Measurements from ENCODE around the gene EPPIN.
A peak's percentile ranks its signal among the peaks of the same experiment; 100 is the strongest.
"Not testable (repeated sequence)": the region's sequence is repeated elsewhere in the genome, so short reads cannot be mapped to it uniquely, and the experiment has no call there.

Gene EPPIN

DNA sequence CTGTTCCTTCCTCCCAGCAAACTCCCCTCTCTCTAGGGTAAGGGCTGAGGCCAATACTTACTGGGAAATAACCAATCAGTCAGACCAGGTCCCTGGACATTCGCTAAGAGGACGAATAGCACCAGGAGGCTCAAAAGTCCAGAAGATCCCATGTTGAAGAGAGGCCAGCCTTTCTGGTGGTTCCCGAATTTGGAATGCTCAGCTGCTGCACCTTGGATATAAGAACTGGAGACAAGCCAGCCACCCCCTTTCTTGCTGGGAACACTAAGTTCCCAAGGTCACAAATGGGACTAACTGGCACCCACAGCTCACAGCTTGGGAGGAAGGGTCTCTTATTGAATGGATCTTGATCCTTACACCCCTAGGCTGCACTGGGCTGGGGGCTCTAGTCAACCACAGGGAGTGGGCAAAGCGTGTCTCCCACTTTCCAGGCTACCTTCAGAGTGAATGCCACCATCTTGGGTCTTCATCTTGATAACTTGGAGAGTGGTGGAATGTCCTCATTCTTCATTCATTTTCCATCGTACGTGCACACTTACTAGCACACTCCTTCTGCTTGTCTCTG, at the start of gene EPPIN:
Gene EPPIN (minus strand): TSS at position 196 of the 565 bp plus-strand sequence. CDS start 44 bp downstream, at position 152.
- no peak for DNase-seq

DNA sequence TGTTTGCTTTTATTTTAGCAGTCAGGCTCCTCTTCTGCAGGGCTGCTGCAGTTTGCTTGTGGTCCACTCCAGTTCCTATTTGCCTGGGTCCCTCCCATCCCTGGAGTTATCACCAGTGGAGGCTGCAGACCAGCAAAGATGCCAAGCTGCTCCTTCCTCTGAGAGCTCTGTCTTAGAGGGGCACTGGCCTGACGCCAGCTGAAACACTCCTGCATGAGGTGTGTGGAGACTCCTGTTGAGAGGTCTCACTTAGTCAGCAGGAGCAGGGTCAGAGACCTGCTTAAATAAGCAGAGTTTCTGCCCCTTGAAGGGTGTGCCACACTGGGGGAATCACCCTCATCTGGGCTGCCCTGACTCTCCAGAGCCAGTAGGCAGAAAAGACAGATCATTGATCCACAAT, 48.0 kb upstream of the EPPIN start:
- no peak for DNase-seq

DNA sequence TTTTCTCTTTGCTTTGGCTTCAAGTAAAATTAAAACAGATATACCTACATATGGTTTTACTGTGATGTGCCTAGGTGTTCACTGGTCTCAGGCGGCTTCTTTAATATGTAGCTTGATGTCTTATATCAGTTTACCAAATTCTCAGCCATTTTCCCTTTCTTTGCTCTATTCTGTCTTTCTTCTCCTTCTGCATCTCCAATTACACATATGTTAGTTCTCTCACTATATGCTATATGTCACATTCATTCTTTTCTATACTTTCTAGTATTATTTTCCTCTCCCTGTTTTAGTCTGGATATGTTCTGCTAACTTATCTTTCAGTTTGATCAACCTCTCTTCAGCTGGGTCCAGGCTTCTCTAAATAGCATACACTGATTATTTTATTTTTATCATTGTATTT, 46.3 kb upstream of the EPPIN start:
- DNase-seq, result no peak

- peak; percentile 23 for DNase-seq
Observed at GRCh38 chr20:45592574-45593189, 45.5 kb upstream of the EPPIN start.

- DNase-seq, result no peak
Observed at GRCh38 chr20:45589725-45590124, 42.5 kb upstream of the EPPIN start.

DNA sequence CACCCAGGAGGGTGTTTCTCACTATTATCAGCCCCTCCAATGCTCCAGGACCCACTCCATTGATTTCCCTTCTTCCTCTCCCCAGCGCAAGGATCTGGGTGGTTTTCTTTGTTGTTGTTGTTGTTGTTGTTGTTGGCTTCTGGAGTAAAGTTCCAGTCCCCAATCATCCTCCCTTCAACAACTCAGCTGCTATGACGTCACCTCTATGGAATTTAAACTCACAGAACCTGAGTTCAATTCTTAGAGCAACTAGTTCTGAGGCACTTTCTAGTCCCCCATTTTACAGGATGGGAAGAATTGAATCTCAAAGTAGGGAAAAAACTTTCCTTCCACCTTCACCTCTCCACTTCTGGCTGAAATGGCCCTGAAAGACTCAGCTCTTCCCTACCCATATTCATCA, 41.6 kb upstream of the EPPIN start:
- DNase-seq, result no peak

- DNase-seq, result not testable (repeated sequence)
Observed at GRCh38 chr20:45585986-45586385, 38.8 kb upstream of the EPPIN start.

GRCh38 chr20:45584294-45584693, 37.1 kb upstream of the EPPIN start:
- not testable (repeated sequence) for DNase-seq

DNA sequence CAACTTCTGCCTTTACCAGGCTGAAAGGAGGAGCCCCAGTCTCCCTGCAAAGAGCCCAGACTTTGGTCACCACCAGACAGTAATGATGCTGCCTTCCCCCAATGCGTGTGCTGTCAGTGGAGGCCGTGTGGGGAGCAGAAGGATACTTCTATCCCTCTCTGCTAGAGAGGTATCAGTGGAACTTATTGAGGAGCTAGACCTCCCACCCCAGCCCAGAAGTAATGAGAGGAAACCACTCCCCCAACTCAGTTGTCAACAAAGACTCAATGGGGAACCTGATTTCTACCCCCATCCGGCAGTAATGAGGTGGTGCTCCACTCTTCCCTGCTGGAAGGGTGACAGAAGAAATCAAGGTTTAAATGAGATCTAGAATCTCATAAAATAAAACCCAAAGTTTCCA, 36.3 kb upstream of the EPPIN start:
- no peak for DNase-seq

GRCh38 chr20:45581702-45582101, 34.5 kb upstream of the EPPIN start:
- DNase-seq, result no peak

- DNase-seq, result no peak
Observed at GRCh38 chr20:45579184-45579583, 32.0 kb upstream of the EPPIN start, which contains the start of gene WFDC8. Gene WFDC8, minus strand, starts transcription at chr20:45579284. Its CDS starts 37 bp downstream, at chr20:45579247.

GRCh38 chr20:45578231-45578630, 31.0 kb upstream of the EPPIN start:
- no peak for DNase-seq

DNA sequence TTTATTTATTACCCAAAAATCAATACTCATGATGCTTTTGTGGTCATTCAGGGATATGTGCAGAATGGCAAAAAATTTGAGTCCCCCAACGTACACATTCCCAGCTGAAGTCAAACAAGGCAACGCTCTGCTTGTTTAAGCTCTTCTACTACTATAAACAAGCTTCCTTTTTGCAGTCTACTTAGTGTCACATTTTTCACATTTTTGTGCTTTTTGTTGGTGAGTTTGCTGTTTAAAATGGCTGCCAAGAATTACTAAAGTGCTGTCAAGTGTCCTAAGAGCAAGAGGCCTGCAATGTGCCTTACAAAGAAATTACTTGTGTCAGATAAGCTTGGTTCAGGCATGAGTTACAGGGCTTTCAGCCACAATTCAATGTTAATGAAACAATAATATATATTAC, 29.8 kb upstream of the EPPIN start:
- no peak for DNase-seq

- DNase-seq, result no peak
Observed at GRCh38 chr20:45575931-45576330, 28.7 kb upstream of the EPPIN start.

DNA sequence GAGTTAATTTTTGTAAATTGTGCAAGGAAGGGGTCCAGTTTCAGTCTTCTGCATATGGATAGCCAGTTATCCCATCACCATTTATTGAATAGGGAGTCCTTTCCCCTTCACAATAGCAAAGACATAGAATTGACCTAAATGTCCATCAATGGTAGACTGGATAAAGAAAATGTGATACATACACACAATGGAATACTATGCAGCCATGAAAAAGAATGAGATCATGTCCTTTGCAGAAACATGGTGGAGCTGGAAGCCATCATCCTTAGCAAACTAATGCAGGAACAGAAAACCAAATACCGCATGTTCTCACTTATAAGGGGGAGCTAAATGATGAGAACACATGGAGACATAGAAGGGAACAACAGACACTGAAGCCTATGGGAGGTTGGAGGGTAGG, 22.4 kb upstream of the EPPIN start:
- not testable (repeated sequence) for DNase-seq

DNA sequence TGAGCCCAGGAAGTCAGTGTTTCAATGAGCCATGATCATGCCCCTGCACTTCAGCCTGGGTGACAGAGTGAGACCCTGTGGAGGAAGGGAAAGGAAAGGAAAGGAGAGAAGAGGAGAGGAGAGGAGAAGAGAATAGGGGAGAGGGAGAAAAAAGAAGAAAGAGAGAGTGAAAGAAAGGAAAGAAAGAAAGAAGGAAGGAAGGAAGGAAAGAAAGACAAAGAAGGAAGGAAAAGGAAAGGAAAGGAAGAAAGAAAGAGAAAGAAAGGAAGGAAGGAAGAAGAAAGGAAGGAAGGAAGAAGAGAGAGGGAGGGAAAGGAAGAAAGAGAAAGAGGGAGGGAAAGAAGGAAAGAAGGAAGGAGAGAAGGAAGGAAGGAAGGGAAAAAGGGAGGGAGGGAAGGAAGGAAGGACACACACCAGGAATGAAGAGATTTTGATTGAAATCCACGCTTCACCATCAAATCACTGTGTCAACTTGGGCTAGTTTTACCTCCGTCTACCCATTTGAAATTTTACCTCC, 17.6 kb upstream of the EPPIN start:
- no peak for DNase-seq

GRCh38 chr20:45555198-45555597, 8.0 kb upstream of the EPPIN start:
- no peak for DNase-seq

DNA sequence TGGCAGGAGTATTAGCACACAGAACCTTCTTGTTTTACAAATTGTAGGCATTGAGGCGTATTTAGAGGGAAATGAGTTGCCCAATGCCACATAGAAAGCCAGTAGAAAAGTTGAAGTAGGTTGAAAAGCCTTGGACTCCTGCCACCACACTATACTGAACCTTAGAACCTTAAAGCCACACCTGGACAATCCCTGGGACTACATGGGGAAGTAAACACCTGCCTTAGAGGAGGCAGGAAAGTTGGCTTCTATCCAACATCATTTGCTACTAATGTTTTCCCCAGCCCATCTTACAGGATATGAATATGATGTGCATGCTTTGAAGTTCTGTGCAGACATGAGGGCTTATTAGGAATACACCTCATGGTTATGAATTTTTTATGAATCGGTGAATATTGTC, 5.3 kb upstream of the EPPIN start:
- no peak for DNase-seq

DNA sequence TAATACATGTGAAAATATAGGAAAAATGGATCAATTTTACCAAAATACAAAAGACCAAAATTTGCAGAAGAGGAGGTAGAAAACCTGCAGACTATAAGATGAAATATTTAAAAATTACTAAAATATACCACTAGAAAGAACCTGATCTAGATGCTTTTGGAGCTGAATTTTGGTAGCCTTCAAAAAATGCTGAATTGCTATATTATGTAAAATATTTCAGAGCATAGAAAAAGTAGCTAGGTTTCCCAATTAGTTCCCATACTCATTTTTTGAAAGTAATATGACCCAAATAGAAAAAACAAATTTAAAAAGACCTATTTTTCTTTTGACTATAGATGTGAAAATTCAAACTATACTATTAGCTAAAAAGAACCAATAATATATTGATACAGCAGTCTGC, 3.6 kb upstream of the EPPIN start:
- no peak for DNase-seq

- DNase-seq, result no peak
Observed at GRCh38 chr20:45548410-45548809, 1.2 kb upstream of the EPPIN start.

DNA sequence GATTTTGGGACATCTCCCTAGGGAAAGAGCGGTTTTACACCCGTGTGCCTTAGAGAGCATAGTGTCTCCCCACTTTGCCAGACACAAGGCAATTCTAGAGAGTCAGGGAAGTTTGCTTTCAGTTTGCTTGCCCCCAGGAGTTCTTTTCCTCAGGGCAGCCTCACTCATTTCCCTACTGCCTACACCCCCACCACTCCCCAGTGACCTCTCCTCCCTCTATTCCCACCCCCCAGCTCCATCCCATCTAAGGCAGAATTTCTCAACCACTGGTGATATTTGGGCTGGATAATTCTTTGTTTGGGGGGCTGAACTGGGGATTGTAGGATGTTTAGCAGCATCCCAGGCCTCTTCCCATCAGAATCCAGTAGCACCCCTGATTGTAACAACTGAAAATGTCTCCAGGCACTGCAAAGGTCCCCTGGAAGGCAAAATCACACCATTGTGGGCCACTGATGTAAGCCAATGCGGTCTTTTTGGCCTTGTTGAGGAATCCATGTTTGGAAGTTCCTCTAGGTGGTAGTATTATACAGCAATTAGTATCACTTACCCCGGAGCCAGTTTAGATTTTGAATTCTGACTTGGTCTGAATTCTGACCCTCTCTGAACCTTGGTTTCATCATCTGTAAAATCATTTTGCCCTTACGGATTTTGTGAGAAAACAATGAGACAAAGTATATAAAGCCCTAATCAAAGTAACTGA, 1.3 kb downstream of the EPPIN start:
- DNase-seq, result no peak

DNA sequence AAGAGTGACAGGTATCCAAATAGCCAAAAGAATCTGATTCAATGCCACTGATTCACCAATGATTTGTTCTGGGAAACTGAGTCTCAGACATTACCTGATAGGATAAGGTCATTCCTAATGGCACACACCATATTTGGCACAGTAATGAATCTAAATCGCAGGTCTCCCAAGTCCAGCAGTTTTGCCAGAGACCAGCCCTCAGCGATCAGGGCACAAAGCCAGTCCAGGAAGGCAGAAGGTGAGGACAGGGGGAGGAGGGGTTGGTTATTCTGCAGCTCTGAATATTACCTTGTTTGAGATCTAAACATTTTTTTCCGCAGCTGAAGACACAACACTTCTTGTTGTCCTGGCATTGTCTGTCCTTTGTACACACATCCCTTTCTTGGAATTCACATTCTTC, 1.9 kb downstream of the EPPIN start:
- DNase-seq, result no peak

DNA sequence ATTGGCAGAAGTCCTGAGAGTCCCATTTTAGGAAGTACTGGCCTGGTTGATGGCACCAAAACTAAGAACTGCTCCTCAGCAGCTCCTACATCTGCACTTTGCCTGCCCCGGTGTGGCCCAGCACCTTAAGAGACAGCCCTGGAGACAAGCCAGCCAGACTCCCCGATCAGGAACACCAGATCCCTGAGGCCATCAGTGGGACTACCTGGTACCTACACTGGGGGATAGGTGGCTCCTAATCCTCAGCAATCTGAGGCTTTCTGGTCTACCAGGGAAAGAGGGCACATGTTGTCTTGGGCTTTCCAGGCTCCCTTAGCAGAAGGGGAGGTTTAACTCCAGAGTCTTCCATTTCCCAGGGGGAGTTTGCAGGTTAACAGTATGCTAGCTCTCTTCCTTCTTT, 7.8 kb downstream of the EPPIN start, which contains the start of gene WFDC6:
Gene WFDC6 (minus strand): TSS at position 101 of the 400 bp plus-strand sequence. CDS start 75 bp downstream, at position 26.
- no peak for DNase-seq

GRCh38 chr20:45538209-45538799, 8.9 kb downstream of the EPPIN start:
- no peak for DNase-seq
